Stimulated activated CD4-positive, alpha-beta T cell treated with anti-CD3 and anti-CD28 coated beads, Interleukin-4, amount 100 ng/mL, for 48 hours (primary cell): ENCODE data around the gene ELL.
"Not testable (repeated sequence)": the region's sequence is repeated elsewhere in the genome, so short reads cannot be mapped to it uniquely, and the experiment has no call there.

Source experiments
- DNase-seq, 2 donors: peaks; one replicate each; pipeline ENCODE4 v3.0.0-alpha.2; 2020; ENCODE audit warnings: low read depth in 2 of 2

The ELL gene

DNA sequence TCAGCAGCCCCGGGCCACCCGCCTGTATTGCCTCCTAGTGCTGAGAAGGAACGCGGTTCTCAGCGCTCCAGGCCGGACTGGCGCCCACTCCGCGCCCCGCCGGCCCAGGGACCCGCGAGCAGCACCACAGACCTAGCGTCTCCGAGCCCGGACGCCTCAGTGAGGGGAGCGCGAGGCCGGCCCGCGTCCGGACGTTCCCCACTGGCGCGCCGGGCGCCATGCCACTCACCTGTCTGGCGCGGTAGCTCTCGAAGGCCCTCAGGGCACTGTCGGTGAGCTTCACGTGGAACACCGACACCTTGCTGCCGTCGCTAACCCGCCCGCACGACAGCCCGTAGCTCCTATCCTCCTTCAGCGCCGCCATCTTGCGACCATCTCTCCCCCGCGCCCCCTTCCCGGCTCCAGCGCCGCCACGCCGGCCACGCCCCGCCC is at the start of gene ELL:
Gene ELL, minus strand, starts transcription at position 379 of the 432 bp plus-strand sequence. Its CDS starts 15 bp downstream, at position 364.
- no peak for DNase-seq

DNA sequence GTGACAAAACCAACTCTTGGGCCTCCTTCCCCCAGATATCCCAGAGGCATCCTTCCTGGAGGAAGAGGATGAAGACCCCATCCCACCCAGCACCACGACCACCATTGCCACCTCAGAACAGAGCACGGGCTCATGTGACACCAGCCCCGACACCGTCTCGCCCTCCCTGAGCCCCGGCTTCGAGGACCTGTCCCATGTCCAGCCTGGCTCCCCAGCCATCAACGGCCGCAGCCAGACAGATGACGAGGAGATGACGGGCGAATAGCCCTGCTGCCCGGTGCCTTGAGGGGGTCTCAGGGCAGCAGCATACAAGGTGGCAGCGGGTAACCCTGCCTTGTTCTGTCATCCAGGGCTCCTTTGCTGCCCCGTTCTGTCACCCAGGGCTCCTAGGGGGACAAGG is 46.5 kb upstream of the ELL start:
- no peak for DNase-seq

DNA sequence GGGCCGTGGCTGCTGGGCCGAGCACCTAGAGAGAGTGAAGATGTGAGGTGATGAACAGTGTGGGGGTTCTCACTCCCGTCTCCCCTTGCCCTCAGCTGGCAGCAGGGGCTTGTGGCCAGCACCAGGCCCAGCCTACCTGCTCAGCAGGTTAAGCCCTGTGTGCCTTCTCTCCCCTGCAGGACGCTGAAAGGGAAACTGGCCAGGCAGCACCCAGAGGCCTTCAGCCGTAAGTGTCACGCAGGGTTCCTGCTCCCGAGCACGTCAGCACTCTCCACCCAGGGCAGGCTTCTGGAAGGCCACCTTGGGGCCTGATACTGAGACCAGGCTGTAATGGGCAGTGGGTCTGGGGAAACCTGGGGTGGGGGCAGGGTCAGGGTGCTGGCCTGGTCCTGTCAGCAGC is 45.1 kb upstream of the ELL start:
- DNase-seq: no peak

DNA sequence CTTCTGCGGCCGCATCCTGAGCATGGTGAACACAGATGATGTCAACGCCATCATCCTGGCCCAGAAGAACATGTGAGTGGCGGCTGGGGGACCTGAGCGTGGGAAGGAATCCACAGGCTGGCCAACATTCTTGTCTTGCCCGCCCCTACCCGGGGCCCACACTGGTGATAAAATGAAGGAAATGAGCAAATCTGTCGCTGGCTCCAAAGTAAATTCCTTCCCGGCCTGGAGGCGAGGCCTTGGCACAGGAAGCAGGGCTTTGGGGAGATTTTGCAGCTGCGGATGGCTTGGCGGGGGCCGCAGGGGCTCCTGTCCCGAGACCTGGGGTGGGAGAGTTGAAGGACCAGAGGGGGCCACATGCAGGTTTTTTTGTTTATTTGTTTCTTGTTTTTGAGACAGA is 40.2 kb upstream of the ELL start:
- DNase-seq: no peak

DNA sequence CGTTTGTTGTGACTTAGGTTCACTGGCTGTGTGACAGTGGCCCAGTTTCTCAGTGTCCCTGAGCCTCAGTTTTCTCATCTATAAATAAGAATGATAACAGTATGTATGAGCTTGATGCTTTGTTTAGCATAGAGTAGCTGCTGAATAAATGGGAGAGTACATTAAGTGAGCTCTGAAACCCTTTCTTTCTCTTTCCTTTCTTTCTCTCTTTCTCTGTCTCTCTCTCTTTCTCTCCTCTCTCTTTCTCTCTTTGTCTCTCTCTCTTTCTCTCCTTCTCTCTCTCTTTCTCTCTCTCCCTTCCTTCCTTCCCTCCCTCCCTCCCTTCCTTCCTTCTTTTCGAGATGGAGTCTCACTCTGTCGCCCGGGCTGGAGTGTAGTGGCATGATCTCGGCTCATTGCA is 37.8 kb upstream of the ELL start:
- no peak for DNase-seq

DNA sequence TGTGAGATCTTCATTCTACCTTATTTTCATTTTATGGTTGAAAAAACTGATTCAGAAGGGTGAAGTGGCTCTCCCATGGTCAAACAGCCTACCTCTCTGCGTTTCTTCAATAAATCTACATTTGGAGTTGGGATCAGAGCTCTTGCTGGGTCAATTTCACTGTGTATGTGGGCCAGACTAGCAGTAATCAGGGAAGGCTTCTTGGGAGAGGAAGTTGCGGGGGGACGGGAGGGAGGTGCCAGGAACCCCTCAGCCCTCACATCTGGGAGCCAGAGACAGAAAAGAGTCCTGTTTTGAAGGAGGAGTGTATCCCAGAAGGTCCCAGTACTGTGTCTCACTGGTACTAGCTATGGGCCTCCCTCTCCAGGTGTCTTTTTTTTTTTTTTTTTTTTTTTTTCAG is 36.7 kb upstream of the ELL start:
- no peak for DNase-seq

DNA sequence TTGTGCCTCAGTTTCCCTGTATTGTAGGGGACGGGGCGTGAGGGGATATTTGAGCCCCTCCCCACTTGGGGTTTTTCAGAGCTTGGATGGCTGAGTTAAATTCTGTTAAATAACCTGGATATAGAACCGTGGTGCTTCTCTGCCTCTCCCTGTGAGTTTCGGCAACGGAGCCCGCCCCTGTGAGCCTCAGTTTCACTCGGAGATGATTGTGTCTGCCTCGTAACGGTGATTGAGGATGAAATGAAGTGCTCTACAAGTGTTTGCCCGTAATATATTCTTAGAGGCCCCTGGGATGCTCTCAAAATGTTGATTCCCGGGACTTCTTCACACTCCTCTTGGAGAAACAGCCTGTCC is 36.3 kb upstream of the ELL start:
- DNase-seq: no peak

DNA sequence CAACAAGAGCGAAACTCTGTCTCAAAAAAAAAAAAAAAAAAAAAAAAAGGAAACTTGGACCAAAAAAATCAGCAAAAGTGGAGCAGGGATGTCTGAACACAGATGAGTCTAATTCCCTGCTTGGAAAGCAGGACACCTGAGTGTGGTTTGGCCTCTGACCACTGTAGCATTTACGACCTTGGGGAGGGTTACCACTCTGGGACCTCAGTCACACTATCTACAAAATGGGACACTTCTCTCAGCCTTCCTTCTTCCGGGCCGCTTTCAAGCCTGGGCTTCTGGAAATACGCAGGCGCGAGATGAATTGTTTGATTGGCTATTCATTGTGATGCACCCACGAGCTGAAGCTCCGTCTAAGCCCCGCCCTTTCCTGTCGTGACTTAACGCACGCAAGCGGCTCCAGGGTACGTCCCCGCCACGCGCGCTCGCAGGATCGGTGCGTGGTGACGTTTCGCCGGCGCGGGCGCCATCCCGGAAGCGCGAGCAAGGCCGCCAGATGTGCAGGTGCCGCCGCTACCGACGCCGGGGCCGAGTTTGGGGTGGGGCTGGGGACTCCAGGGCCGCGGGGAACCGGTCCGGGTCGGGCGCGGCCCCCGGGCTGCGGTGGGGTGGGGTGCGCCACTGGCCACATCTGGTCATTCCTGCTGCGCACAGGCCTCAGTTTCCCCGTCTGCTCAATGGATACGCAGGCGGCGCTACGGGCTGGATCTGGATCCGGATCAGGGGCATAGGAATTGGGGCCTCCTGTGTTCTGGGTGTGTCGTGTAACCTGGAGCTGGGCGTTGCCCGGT is 35.7 kb upstream of the ELL start, which contains the start of gene KXD1:
Gene KXD1, plus strand, starts transcription at position 460 of the 791 bp plus-strand sequence. CDS start 4,187 bp downstream, outside the sequence.
- DNase-seq: peak; percentile 94 to 99

DNA sequence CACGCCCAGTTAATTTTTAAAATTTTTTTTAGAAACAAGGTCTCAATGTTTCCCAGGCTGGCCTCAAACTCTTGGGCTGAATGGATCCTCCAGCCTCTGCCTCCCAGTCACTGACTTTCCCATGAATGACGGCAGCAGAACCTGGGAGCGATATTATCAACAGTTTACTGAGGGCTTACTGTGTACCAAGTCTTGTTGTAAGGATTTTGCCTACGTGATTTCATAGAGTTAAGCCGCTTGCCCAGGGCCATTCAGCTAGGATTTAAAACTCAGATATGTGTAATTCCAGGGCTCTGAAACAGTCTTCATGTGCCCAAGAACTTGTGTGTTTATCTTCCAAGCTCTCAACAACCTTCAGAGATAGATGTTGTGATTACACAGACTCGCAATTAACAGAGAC is 29.8 kb upstream of the ELL start:
- no peak for DNase-seq

DNA sequence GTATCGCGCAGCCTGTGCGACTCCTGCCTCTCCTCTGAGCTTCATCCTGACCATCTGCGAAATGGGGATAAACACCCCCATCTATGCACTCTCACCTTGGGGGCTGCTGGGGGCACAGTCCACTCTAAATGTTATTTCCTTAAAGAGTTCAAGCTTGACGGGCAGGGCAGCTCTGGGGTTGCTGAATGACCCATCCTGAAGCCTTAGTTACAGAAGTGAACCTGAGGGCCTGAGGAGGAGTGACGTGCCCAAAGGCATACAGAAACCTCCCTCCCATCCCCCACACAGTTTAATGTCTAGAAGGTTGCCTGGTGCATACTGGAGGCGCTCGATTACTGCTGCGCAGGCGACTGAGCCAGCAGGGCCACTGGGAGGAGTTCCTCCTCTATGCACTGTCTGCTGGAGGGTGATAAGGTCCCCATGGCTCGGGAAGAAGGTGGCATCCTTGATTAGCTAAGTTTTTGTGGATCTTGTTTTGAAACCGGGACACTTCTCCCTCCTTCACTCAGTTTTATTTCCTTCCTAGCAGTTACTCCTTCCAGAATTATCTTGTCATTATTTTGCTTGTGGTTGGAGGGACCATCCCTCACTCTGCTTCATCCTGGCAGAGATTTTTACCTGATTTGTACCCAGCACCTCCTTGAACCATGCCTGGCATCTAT is 22.1 kb upstream of the ELL start:
- DNase-seq: peak; percentile 67 to 77

DNA sequence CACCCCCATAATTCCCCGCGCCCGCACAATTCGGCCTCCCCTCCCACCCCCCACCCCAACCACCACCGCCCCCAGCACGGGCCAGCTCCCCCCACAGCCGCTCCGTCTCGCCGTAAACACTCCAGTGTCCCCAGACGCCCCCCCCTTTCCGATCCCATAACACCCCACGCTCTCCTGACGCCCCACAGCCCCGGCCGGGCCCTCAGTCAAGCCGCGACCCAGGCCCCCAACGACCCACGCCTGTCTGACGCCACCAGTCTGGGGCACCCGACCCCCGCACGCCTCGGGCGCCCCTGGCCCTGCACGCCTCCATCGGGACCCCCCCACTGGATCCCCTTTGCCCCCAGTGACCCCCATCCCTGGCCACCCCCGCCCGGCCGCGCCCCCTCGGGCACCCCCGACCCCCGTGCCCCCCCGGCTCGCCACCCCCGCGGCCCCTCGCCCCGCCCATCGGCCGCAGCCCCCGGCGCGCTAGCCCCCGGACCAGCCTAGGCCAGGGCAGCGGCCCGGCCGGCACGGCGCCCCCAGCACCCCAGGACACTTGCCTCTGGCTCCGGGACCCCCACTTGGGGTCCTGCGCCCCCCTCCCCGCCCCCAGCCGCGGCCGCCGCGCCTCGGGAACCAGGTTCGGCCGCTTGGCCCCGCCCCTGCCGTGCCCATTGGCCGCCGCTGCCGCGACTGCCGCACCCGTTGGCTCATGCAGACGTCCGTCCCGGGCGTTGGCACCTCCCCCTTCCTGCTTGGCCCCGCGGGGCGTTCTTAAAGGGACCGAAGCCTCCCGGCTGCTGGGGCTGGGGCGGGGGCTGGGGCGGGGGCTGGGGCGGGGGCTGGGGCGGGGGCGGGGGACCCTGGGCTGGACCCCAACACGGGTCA is 21.3 kb upstream of the ELL start, which contains the start of gene FKBP8:
Gene FKBP8, minus strand, starts transcription at position 633 of the 873 bp plus-strand sequence. CDS start 1,603 bp downstream, outside the sequence.
- peak; percentile 94 to 96 for DNase-seq

DNA sequence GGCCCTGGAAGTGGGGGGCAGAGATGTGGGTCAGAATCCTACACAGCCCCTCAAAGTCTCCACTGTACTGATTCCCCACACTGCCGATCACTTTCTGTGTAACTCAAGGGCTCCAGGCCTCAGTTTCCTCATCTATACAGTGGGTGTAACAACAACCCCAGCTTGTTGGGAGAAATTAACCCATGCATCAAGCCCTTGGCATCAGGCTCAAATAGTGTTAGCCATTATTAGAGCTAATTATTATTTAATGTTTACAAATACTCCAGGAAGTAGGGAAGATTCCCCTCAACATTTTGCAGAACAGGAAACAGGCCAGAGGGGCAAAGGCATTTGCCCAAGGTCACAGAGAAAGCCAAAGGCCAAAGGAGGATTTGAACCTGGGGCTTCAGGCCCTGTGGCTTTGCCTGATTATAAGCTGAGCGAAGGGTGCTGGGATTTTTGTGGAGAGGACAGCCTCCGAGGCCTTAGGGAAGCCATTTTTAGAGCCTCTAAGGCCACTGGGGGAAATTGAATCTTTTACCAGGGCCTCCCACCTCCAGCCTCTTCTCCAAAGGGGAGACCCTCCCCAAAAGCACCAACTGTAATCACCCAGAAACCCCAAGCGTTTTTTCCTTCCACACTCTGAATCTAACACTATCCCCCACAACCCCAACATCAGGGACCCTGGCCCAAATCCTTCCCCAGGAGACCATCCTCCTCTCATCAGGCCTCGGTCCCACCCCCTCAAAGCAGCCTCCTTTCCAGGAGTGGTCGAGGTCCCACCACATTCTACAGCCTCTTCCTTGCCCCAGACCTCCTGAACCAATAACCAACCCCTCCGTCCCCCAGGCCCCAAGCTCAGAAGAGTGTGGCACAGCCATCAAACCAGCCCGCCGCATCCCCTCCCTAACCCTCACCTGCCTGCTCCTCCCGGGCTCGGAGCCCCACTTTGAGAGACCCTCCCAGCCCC is 20.4 kb upstream of the ELL start:
- DNase-seq: no peak

DNA sequence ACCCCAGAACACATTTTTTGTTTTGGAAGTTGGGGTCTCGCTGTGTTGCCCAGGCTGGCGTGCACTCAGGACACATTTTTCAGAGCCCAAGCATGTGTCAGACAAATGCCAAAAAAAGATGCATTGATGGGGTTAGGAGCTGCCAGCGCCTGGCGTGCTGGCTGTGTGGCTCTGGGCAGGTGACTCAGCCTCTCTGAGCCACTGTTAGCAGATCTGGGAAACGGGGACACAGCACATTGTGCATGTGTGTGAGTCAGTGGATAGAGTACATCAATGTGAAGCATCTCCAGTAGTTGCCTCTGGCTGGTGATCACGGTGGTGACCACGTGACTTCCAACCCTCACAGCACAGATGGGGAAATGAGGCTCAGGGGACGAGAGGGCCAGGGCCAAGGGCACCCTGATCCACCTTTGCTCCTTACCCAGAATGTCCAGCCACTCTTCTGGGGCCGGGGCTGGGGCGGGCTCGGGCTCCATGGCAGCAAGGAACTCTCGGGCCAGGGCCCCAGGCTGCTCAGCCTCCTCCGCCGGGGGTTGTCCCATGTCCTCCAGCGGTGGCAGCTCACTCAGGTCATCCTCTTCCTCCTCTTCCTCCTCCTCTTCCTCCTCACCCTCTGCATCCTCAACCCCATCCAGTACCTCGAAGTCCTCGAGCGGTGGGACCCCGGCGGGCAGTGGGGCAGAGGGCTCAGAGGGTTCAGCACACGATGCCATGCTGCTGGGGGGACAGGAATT is 19.6 kb upstream of the ELL start:
- DNase-seq: peak in 1 of 2 donors; percentile 13

DNA sequence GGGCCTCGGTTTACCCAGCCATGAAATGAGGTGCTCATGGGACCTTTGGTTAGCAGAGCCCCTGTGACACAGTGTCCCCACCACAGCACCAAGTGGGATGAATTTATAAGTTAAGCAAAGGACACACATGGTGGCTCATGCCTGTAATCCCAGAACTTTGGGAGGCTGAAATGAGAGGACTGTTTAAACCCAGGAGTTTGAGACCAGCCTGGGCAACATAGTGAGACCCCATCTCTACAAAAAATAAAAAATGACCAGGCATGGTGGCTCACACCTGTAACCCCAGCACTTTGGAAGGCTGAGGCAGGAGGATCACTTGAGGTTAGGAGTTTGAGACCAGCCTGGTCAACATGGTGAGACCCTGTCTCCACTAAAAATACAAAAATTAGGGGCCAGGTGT is 18.3 kb upstream of the ELL start:
- not testable (repeated sequence) for DNase-seq

DNA sequence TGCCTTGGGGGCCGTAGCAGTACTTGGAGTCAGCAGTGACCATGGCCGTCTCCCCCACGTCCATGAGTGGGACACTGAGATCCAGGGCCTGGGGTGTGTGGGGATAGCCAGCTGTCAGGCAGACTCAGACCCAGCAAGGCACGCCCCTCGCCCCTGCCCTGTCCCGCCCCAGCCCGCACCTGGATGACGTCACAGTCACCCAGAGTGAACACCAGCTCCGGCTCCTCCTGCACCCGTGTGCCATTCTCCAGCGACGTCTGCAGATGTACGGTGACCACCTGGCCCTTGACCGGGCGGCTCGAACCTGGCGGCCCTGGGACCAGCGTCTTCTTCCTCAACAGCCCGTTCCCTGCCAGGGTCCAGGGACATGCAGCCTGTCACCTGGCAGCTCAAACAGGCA is 17.5 kb upstream of the ELL start:
- no peak for DNase-seq

DNA sequence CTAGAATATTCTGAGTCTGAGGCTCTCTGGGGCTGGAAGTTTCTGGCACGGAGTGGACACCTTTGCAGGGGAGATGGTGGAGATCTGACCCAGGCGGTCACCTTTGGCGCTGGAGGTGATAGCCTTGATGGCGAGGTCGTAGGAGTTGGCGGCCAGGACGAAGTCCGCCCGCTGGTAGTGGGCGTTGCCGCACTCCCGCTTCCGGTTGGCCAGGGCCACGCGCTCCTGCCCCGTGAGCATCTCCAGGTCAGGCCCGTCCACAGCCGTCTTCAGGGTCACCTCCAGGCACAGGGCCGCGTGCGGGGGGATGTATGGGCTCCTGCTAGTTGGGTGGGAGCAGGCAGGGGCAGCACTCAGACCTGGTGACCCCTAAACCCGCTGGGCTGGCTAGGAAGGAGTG is 16.2 kb upstream of the ELL start:
- DNase-seq: no peak

DNA sequence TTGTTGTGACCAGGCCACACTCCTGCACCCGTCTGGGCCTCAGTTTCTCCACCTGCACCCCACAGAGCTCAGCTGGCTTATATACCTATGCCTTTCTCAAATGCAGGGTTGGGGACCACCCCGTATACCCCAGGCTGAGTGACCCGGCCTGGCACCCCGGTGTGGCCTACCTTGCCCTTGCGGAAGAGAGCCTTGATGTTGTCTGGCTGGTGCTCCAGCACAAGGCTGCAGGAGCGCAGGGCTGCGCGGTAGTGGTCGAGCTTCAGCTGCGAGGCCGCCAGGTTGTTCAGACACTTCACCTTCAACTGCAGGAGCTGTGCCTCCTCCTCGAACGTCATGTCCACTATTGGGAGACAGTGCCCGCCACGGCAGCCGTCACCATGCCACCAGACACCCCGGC is 15.6 kb upstream of the ELL start:
- no peak for DNase-seq

DNA sequence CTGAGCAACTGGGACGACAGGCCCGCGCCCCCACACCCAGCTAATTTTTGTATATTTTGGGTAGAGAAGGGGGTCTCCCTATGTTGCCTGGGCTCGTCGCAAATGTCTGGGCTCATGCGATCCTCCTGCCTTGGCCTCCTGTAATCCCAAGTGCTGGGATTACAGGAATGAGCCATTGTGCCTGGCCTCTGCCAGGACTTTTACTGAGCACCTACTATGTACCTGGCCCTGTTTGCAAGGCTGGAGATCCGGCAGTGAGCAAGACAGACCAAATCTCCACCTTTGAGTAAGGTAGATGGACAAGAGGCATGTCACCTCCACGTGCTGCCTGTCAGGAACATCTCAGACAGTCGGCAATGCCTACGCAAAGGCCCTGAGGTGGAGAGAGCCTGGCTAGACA is 14.6 kb upstream of the ELL start:
- no peak for DNase-seq

DNA sequence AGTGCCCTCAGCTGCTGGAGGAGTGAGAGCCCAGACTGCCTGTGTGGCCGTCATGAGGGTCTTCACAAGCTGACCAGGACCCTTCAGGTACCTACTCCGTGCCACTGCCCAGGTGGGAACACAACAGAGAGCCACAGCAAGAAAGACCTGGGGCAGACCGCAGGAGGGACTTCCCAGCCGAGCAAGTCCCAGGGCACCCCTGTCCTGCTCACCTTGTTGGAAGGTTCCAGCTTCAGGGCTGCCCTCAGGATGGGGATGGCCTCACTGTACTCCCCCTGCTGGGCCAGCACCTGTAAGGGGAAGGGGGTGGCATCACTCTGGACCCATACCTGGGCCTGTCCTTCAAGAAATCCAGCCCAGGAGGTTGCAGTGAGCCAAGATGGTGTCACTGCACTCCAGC is 11.2 kb upstream of the ELL start:
- DNase-seq: no peak

DNA sequence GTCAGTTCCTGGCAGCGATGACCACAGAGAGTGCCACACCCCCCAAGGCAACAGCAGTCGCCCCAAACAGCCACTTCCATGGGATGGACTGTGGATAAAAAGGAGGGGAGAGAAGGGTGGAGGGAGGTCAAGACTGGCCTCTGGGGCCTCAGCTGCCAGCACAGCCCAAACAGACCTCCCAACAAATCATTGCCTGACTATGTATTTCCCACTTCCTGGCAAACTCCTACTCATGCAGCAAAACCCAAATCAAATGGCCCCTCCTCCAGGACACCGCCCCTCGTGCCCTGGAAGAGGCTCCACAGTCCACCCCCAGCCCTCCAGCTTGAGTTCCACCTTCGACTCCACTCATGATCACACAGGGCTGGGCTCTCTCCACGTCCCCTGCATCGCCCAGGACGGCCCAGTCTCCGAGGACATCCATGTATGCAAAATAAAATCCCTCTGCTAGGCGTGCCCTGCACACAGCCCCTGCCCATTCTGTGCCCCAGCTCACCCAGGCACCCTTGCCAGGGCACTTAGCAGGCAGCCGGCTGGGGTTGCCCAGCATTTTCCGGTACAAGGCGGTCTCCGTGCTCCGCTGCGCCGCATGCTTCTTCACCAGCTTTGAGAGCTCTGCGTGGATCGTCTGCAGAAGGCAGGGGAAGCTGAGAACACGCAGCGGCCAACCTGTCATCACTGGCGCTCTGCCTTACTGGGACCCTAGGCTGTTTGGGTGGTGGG is 10.5 kb upstream of the ELL start:
- no peak for DNase-seq
